Left hindlimb (tissue), 1 donor: ENCODE results near the gene ZDHHC22.

ENCODE experiments used
- DNase-seq: peaks from one replicate; pipeline ENCODE4 v3.0.0-alpha.2; 2018

Gene ZDHHC22

DNA sequence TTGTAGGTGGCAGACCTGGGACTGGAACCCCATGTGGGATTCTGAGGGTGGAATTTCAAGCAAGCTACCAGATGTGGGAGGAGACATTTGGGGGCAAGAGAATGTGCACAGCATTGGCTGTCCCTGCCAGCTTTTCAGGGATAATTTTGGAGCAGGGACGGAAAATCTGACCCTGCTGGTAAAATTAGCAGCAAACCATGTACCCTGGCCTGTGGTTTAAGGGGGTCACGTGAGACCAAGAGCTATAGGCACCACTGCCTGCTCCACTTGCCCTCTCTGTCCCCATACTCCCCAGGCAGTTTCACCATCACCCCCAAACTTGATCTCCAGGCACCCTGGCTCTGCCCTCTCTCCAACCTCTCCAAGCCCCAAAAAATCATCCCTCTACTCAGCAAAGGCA lies 13.5 kb upstream of the ZDHHC22 start:
- DNase-seq, result no peak

DNA sequence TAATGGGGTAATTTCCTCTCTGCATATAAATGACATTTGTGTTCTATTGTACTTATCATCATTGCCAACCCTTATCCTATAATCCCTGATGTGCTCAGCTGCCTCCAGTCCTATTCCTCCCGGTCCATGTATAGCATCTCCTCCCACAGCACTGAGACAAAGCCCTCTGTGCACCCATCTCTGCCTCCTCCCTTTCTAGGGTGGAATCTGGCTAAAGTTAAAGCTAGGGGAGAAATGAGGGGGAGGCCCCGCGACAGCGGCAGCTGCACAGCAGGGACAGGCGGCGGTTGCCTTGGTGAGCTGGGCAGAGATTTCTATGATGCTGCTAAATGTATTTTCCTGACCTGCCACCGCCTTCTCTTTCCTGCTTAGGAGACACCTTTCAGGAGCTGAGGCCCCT lies 12.8 kb upstream of the ZDHHC22 start:
- DNase-seq, result no peak

GRCh38 chr14:77153802-77154201 lies 12.2 kb upstream of the ZDHHC22 start:
- no peak for DNase-seq

DNA sequence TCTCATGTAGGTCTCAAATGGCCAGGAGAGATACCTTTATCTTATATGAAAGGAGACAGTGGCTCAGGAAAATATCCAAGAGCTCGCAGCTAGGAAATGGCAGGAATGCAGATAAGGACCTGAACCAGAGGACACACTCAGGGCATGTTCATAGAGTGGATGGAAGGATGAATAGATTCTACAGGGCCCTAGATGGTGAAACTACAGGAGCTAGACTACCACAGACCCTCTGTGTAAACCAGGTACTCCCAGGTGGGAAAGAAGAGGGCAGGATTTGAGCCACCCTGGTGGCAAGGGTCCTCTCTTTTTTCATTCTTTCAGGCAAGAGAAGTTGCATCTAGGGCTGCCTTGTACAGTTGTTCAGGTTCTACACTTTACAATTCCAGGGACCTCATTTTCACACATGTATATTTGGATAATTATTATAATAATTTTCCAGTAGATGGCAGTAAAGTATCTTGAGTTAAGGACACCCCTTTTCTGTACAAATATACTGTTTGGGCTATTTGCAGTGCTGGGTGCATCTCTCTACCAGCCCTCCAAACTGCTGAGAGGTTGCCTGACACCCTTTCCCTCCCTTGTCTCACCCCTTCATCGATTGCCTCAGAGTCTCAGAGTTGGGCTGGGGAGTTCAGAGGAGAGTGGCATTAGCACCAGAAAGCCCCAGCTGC lies 10.5 kb upstream of the ZDHHC22 start:
- no peak for DNase-seq

- no peak for DNase-seq
These were observed 9.7 kb upstream of the ZDHHC22 start for GRCh38 chr14:77151245-77151644.

- DNase-seq, result no peak
These were observed 7.1 kb upstream of the ZDHHC22 start for GRCh38 chr14:77148510-77149231.

DNA sequence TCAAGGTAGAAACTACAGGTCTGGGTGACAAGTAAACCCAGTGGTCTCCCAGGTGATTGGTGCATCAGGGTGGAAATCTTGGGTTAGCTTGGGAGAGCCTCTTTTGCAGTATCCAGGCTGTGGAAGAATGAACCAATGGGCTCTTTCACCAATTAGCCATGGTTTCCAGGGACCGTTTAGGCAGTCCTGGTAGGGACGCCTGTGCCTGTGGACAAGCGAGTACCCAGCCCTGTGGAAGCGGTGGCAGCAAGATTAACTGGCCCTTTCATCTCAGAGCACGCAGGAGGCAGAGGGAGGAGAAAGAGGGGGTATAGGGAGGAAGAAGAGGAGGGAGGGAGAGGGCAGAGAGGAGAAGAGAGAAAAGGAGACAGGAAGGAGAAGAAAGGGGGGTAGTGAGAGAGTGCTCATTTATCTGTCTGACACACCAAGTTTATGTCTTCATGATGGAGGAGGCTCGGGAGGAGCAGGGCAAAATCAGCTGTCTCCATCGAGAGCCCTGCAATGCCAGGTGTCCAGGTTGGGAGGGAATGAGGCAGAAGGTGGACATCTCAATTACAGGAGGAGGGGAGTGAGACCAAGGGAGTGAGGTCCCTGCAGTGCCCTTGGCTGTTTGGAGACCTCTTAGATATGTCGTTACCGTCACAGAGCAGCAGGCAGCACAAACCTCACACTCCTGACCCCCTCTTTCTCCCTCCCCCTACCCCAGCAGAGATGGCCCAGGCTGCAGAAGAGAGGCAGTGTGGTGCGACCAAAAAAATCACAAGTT lies 4.6 kb upstream of the ZDHHC22 start:
- DNase-seq, result no peak

DNA sequence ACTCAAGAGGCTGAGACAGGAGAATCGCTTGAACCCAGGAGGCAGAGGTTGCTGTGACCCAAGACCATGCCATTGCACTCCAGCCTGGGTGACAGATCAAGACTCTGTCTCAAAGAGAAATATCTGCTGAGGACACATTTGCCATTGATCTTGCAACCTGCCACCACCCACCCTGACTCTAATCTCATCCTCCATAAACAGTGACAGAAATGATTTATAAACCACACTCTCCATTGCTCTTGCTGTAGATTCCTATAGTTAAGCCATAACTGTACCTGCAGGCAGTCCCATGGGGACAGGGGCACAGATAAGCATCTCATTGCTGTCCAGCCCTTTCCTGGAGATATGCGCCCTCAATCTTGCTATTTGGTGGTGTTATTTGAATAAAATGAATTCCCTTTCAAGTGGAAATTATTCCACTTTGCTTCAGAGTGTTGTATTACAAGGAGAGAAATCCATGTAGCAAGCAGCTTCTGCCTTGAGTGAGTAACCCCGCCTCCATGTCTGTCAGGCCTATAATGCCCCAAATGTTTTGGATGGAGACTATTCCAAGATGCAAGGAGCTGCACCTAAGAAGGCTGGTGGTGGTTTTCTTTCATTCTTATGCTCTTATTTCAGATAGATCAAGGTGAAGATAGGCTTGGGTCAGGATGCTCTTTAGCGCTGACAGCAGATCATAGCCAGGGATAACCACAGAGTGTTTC lies 3.0 kb upstream of the ZDHHC22 start:
- no peak for DNase-seq

- no peak for DNase-seq
These were observed 1.5 kb upstream of the ZDHHC22 start for GRCh38 chr14:77143071-77143470.

- no peak for DNase-seq
These were observed 612 bp upstream of the ZDHHC22 start for GRCh38 chr14:77142005-77142800.

- no peak for DNase-seq
These were observed 1.0 kb downstream of the ZDHHC22 start for GRCh38 chr14:77140359-77141213.

DNA sequence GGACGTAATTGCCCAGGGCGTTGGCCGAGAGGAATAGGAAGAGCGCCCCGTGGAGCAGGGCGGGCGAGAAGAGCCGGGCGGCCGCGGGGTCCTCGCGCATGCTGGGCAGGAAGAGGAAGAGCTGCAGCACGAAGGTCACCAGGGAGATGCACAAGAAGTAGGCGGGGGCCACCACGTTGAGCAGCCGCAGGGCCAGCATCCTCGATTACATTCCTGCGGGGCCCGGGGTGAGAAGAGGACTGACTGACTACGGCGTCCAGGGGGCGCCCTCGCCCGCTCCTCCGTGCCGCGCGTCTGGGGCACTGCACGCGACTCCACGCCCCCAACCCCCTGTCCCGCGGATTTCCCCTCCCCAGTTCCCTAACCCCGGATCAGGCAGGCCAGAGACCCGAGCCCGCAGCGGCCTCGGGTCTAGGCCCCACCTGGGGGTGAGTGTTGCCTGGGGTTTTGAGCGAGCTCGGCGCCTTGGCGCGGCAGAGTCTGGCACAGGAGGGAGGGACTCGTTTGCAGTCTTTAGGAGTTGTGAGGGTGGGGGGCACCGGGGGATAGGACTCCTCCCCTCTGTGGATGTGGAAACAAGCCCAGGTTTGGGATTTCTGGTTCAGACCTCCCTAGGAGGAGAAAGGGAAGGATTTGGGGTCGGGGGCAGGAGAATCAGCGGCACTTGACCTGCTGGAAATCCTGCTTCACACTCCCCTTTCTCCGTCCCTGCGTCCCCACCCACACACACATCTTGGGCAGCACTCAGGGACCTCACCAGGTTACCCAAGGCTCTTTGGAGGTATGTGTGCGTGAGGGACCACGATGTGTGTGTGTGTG lies 1.8 kb downstream of the ZDHHC22 start:
- DNase-seq, result no peak

GRCh38 chr14:77139022-77139421 lies 2.6 kb downstream of the ZDHHC22 start:
- DNase-seq, result no peak

- DNase-seq, result peak; percentile 76
These were observed 7.8 kb downstream of the ZDHHC22 start for GRCh38 chr14:77133720-77134338.

DNA sequence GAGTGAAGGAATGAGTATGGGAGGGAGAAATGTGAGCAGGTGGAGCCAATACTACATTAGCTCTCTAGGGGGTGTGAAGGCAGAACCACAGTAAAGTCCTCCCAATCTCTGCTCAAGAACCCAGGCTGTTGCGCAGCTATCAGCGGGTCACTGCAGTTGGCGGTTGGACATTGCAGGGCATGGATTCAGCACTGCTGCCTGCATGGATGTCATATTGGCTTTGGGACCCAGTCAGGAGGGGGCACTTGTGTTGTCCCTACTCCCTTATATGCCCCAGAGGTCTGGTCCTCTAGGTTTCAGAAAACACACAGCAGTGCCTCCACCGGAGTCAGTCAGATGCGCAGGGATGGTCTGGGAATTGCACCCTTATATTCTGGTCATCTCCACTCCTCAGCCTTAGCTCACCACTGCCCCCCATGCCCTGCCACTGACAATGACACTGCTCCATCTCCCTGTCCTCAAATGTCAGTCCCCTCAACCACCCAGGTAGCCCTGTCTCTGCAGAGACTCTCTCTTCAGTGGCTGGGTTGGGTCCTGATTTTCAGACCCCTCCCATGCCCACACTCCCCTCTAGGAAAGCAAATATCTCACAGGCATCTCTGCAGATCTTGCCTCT lies 9.6 kb downstream of the ZDHHC22 start:
- DNase-seq, result no peak

GRCh38 chr14:77131206-77131605 lies 10.4 kb downstream of the ZDHHC22 start:
- no peak for DNase-seq

DNA sequence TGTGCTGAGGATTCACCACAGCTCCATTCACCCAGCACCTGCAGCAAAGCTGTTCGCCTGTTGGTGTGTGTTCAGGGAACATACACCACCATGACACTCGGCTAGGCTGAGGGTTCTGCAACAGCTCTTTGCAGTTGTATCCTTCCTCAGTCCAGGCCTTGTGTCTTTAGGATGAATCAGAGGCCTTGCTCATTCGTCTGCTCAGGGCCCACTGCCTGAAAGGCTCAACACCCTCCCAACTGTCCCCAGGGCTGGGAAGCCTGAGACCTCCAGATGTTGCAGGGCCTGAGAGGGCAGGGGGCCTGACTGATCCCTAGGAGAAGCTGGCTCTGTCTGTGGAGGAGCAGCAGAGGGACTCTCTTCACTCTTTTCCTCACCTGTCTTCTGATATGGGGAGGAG lies 11.2 kb downstream of the ZDHHC22 start:
- no peak for DNase-seq

GRCh38 chr14:77128414-77128891 lies 13.1 kb downstream of the ZDHHC22 start:
- DNase-seq, result no peak

DNA sequence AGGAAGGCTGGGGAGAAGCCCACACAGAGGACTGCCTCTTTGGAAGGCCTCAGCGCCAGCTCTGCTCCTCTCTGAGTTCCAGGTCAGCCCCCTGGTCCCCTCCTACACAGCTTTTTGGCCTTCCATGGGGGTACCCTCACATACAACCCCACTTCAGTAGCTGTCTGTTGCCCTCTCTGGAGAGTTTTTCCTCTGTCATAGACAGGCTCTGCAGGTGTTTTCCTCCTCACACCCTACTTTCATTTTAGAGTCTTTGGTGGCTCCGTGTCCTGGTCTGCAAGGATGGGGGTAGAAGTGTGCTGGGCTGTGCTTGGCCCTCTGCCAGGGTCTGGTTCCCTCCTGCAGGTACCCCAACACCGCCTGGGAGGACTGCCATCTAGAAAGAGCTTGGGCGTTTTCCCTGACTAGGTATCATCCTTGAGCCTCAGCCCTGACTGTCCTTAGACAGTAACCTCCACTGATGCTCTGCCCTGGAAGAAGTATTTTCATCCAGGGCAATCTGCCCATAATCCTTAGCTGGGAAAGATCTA lies 15.1 kb downstream of the ZDHHC22 start:
- no peak for DNase-seq
